Endothelial cell of umbilical vein (primary cell): ENCODE measurements around the gene TBC1D3I. TPM values are rescaled to one million over a fixed set of nuclear protein-coding genes. Genes with fewer than 3 reads are reported as not detected.
"Not testable (repeated sequence)": the region's sequence is repeated elsewhere in the genome, so short reads cannot be mapped to it uniquely, and the experiment has no call there.

Experiments
- BruUV-seq: library from RNA; stranded (reverse); fragments of 400-500 nt; replicated peaks from 2 replicates; lab custom pipeline; 2021; lab: Mats Ljungman, UMichigan
- CTCF ChIA-PET: fragments of 300-600, 350-600 bp; sonication (Branson Sonifier 250); formaldehyde crosslinking; loops from one replicate; lab custom pipeline; 2021; ENCODE audit warnings: antibody characterized with exemption, inconsistent platforms; lab: Charles Lee
- POLR2A ChIA-PET: fragments of 300-600, 350-600 bp; sonication (Branson Sonifier 250); formaldehyde crosslinking; loops from one replicate; lab custom pipeline; 2021; ENCODE audit warnings: antibody characterized with exemption, inconsistent platforms; lab: Charles Lee
- DNase-seq: peaks from one replicate; pipeline ENCODE4 v3.0.0-alpha.2; 2011; ENCODE audit warnings: low read depth, low spot score
- FAIRE-seq: peaks from 2 replicates; lab custom pipeline; 2011; peaks lifted over from hg19 to GRCh38; lab: Jason Lieb, UNC
- H2AFZ ChIP-seq: 2 replicates; pipeline ENCODE4 v1.6.0; 2012; ENCODE audit warnings: low read depth, low read length, control low read depth, inconsistent platforms
- H3K27ac ChIP-seq: 2 replicates; pipeline ENCODE4 v1.5.1; 2011; ENCODE audit warnings: low read depth, mild to moderate bottlenecking, control low read depth, low read length, moderate library complexity; ENCODE audit not compliant: insufficient read depth
- H3K27me3 ChIP-seq, 2 experiments: 2 replicates each; pipeline versions ENCODE4 v1.6.0 to v1.6.1; 2011; ENCODE audit warnings: low read length in 2 of 2, mixed read lengths in 1 of 2; ENCODE audit not compliant: control insufficient read depth in 2 of 2, insufficient read depth in 2 of 2
- H3K36me3 ChIP-seq, 2 experiments: 2 replicates in 1 of 2; 3 replicates in 1 of 2; pipeline ENCODE4 v1.5.1; 2011; ENCODE audit warnings: low read length in 2 of 2, mild to moderate bottlenecking in 1 of 2, moderate library complexity in 1 of 2; ENCODE audit not compliant: control insufficient read depth in 2 of 2, insufficient read depth in 2 of 2; ENCODE audit errors: extremely low read depth in 1 of 2
- H3K4me1 ChIP-seq: 3 replicates; pipeline ENCODE4 v1.5.1; 2011; ENCODE audit warnings: mild to moderate bottlenecking, low read length; ENCODE audit not compliant: control insufficient read depth, insufficient read depth; ENCODE audit errors: extremely low read depth
- H3K4me2 ChIP-seq: 2 replicates; pipeline ENCODE4 v1.6.1; 2011; ENCODE audit warnings: low read length, control low read depth, mixed read lengths; ENCODE audit not compliant: insufficient read depth
- H3K4me3 ChIP-seq, 3 experiments: fragments of 200-600 bp in 1 of 3; sonication (generic), shearing (Covaris generic) in 1 of 3; replicated peaks in 1 of 3; 2 replicates each; pipeline ENCODE4 v1.5.1; 2011 to 2016; ENCODE audit warnings: control low read depth in 3 of 3, low read length in 3 of 3, mild to moderate bottlenecking in 2 of 3, inconsistent platforms in 1 of 3, low read depth in 1 of 3, moderate library complexity in 1 of 3; ENCODE audit not compliant: insufficient read depth in 1 of 3
- H3K79me2 ChIP-seq: 2 replicates; pipeline ENCODE4 v1.6.0; 2012; ENCODE audit warnings: low read length, inconsistent platforms; ENCODE audit not compliant: control insufficient read depth, insufficient read depth
- H3K9ac ChIP-seq: replicated peaks from 2 replicates; pipeline ENCODE3; 2011; ENCODE audit warnings: low read length, control low read depth; ENCODE audit not compliant: insufficient read depth; ENCODE audit errors: extremely low read depth
- H3K9me1 ChIP-seq: replicated peaks from 3 replicates; pipeline ENCODE4 v1.6.0; 2011; ENCODE audit warnings: mild to moderate bottlenecking, low read length; ENCODE audit not compliant: control insufficient read depth, insufficient read depth; ENCODE audit errors: extremely low read depth
- H3K9me3 ChIP-seq: replicated peaks from 2 replicates; pipeline ENCODE4 v1.5.1; 2012; ENCODE audit warnings: low read length, inconsistent platforms; ENCODE audit not compliant: control insufficient read depth, insufficient read depth
- H4K20me1 ChIP-seq: replicated peaks from 2 replicates; pipeline ENCODE3; 2011; ENCODE audit warnings: mild to moderate bottlenecking, low read length; ENCODE audit not compliant: control insufficient read depth, insufficient read depth; ENCODE audit errors: extremely low read depth
- dilution Hi-C: fragments of 300-500 bp; cut with MboI; formaldehyde crosslinking; loops from one replicate; pipeline ENCODE4 v1.15.0; 2019; ENCODE audit warnings: low sequenced_read_pairs; ENCODE audit not compliant: extremely low pct_ligation_motif_present
- intact Hi-C: fragments of 100-400 bp; cut with micrococcal nuclease; formaldehyde crosslinking; loops from one replicate; pipeline ENCODE4 v1.10.0; 2022
- polyA plus RNA-seq, 4 experiments: library from polyadenylated mRNA; depleted of rRNA in 3 of 4; stranded (reverse) in 3 of 4; unstranded in 1 of 4; fragments of >200 nt; gene quantifications; 2 replicates each; pipeline versions ENCODE4 v1.2.1 to v1.2.3, GENCODE V29; 2011 to 2012; ENCODE audit warnings: missing spikeins in 1 of 4
- total RNA-seq: library from RNA; stranded (reverse); gene quantifications from 2 replicates; pipeline ENCODE4 v1.2.3, GENCODE V29; 2021

TBC1D3I gene
- total and polyA plus RNA-seq, 2 donors (not counting 3 experiments of a cell fraction or from before 2014, with no cell fraction given): 0.26 to 0.60 TPM

- H3K79me2 ChIP-seq, H2AFZ ChIP-seq, H4K20me1 ChIP-seq, H3K4me3 ChIP-seq, POLR2A ChIA-PET, CTCF ChIA-PET, H3K9ac ChIP-seq, H3K27ac ChIP-seq, DNase-seq, H3K36me3 ChIP-seq, intact Hi-C loops, dilution Hi-C loops, H3K4me2 ChIP-seq, H3K9me3 ChIP-seq, FAIRE-seq, BruUV-seq, H3K9me1 ChIP-seq, H3K27me3 ChIP-seq, H3K4me1 ChIP-seq: not testable (repeated sequence)
These were observed 18.9 kb upstream of the TBC1D3I start for GRCh38 chr17:36283256-36283655.

GRCh38 chr17:36242046-36242445 lies 22.3 kb downstream of the TBC1D3I start:
- dilution Hi-C loops, H3K36me3 ChIP-seq, CTCF ChIA-PET, H3K4me3 ChIP-seq, H3K9me1 ChIP-seq, H3K9me3 ChIP-seq, H3K9ac ChIP-seq, H2AFZ ChIP-seq, BruUV-seq, DNase-seq, POLR2A ChIA-PET, H3K4me2 ChIP-seq, FAIRE-seq, H3K27ac ChIP-seq, intact Hi-C loops, H3K79me2 ChIP-seq, H3K27me3 ChIP-seq, H3K4me1 ChIP-seq, H4K20me1 ChIP-seq: not testable (repeated sequence)

- H2AFZ ChIP-seq, H3K9ac ChIP-seq, H3K4me1 ChIP-seq, DNase-seq, CTCF ChIA-PET, H3K4me3 ChIP-seq, FAIRE-seq, dilution Hi-C loops, H3K9me3 ChIP-seq, POLR2A ChIA-PET, BruUV-seq, H3K36me3 ChIP-seq, intact Hi-C loops, H3K9me1 ChIP-seq, H4K20me1 ChIP-seq, H3K4me2 ChIP-seq, H3K79me2 ChIP-seq, H3K27me3 ChIP-seq, H3K27ac ChIP-seq: not testable (repeated sequence)
These were observed 34.7 kb downstream of the TBC1D3I start for GRCh38 chr17:36229644-36230043.

- H3K4me1 ChIP-seq, FAIRE-seq, H3K4me2 ChIP-seq, H3K9me3 ChIP-seq, H3K9me1 ChIP-seq, H3K4me3 ChIP-seq, H3K79me2 ChIP-seq, BruUV-seq, CTCF ChIA-PET, H3K27ac ChIP-seq, H3K9ac ChIP-seq, POLR2A ChIA-PET, DNase-seq, H3K27me3 ChIP-seq, intact Hi-C loops, H4K20me1 ChIP-seq, dilution Hi-C loops, H2AFZ ChIP-seq, H3K36me3 ChIP-seq: not testable (repeated sequence)
These were observed 41.4 kb downstream of the TBC1D3I start for GRCh38 chr17:36222967-36223366.
